ENCODE results near the gene TCF15. TPM values are rescaled to one million over a fixed set of nuclear protein-coding genes. Genes with fewer than 3 reads are reported as not detected.
A peak's percentile ranks its signal among the peaks of the same experiment; 100 is the strongest.

Gene TCF15
- total and polyA plus RNA-seq, 2 of the 13 experiments (the other 11 are each of a cell fraction or from before 2014, with no cell fraction given) = not detected

DNA sequence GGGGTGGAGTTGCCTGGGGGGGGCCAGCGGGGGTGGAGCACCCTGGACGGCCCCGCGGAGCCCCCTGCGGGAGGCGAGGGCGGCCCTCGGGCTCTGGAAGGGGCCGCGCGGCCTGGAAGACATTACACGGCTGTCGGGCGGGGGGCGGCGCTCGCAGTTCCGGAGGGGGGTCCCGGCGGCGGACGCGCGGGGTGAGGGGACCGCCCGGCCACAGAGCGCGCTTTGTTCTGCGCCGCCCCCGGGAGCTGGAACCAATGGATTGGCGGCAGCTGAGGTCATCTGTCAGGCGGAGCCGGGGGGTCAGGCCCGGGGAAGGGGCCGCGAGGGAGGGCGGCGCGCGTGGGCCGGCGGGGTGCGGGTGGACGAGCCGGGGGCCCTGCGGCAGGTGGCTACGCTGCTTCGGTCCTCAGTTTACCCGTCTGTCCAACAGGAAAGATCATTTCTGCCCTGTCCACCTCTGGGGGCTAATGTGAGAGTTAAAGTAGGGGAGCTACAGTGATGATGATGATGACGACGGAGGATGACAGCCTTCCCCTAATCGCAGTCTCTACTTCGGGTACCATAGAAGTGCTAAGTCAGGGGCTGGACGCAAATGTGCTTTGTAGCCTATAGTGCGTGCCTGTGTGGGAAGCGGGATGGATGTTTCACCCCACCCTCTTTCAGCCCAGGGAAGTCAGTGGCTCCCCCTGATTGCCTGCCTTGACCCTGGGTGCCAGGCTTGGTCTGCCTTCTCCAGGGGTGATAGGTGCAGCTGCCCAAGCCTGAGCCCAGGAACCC lies 32.5 kb upstream of the TCF15 start (continued):
- TF ChIP-seq ARID5B (CRISPR knock-in tag; IDR thresholded peaks at IDR 0.05) (peak; percentile 76), AHR (CRISPR knock-in tag; IDR thresholded peaks at IDR 0.05) (no peak), TOE1 (CRISPR knock-in tag; IDR thresholded peaks at IDR 0.05) (no peak), TBP (CRISPR knock-in tag; IDR thresholded peaks at IDR 0.05) (0 out of 2 replicates have a peak, but pooled peaks have one; percentile 30), GATA4 (IDR thresholded peaks at IDR 0.05; ENCODE audit: borderline replicate concordance, low read depth) (no peak), PHB2 (IDR thresholded peaks at IDR 0.05; ENCODE audit: partially characterized antibody) (no peak), ZNF333 (CRISPR knock-in tag; IDR thresholded peaks at IDR 0.05; ENCODE audit: borderline replicate concordance) (0 out of 2 replicates have a peak, but pooled peaks have one; percentile 76), JUNB (CRISPR knock-in tag; IDR thresholded peaks at IDR 0.05; ENCODE audit: borderline replicate concordance) (no peak), ZNF17 (CRISPR knock-in tag; IDR thresholded peaks at IDR 0.05) (no peak), IKZF4 (CRISPR knock-in tag; IDR thresholded peaks at IDR 0.05; ENCODE audit: borderline replicate concordance, low read depth, not compliant biosample characterization) (peak; percentile 33), RAD51 (IDR thresholded peaks at IDR 0.05; ENCODE audit: borderline replicate concordance) (no peak), SP140L (CRISPR knock-in tag; IDR thresholded peaks at IDR 0.05; ENCODE audit: borderline replicate concordance) (no peak)
- TF ChIP-seq, protein P1, sequence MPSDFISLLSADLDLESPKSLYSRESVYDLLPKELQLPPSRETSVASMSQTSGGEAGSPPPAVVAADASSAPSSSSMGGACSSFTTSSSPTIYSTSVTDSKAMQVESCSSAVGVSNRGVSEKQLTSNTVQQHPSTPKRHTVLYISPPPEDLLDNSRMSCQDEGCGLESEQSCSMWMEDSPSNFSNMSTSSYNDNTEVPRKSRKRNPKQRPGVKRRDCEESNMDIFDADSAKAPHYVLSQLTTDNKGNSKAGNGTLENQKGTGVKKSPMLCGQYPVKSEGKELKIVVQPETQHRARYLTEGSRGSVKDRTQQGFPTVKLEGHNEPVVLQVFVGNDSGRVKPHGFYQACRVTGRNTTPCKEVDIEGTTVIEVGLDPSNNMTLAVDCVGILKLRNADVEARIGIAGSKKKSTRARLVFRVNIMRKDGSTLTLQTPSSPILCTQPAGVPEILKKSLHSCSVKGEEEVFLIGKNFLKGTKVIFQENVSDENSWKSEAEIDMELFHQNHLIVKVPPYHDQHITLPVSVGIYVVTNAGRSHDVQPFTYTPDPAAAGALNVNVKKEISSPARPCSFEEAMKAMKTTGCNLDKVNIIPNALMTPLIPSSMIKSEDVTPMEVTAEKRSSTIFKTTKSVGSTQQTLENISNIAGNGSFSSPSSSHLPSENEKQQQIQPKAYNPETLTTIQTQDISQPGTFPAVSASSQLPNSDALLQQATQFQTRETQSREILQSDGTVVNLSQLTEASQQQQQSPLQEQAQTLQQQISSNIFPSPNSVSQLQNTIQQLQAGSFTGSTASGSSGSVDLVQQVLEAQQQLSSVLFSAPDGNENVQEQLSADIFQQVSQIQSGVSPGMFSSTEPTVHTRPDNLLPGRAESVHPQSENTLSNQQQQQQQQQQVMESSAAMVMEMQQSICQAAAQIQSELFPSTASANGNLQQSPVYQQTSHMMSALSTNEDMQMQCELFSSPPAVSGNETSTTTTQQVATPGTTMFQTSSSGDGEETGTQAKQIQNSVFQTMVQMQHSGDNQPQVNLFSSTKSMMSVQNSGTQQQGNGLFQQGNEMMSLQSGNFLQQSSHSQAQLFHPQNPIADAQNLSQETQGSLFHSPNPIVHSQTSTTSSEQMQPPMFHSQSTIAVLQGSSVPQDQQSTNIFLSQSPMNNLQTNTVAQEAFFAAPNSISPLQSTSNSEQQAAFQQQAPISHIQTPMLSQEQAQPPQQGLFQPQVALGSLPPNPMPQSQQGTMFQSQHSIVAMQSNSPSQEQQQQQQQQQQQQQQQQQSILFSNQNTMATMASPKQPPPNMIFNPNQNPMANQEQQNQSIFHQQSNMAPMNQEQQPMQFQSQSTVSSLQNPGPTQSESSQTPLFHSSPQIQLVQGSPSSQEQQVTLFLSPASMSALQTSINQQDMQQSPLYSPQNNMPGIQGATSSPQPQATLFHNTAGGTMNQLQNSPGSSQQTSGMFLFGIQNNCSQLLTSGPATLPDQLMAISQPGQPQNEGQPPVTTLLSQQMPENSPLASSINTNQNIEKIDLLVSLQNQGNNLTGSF (CRISPR knock-in tag; IDR thresholded peaks at IDR 0.05) = no peak
- TF ChIP-seq, protein P2, sequence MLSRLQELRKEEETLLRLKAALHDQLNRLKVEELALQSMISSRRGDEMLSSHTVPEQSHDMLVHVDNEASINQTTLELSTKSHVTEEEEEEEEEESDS (CRISPR knock-in tag; IDR thresholded peaks at IDR 0.05; ENCODE audit: borderline replicate concordance) = no peak
- TF ChIP-seq, protein P3, sequence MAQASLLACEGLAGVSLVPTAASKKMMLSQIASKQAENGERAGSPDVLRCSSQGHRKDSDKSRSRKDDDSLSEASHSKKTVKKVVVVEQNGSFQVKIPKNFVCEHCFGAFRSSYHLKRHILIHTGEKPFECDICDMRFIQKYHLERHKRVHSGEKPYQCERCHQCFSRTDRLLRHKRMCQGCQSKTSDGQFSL (CRISPR knock-in tag; IDR thresholded peaks at IDR 0.05) = peak; percentile 93
- TF ChIP-seq, protein P4, sequence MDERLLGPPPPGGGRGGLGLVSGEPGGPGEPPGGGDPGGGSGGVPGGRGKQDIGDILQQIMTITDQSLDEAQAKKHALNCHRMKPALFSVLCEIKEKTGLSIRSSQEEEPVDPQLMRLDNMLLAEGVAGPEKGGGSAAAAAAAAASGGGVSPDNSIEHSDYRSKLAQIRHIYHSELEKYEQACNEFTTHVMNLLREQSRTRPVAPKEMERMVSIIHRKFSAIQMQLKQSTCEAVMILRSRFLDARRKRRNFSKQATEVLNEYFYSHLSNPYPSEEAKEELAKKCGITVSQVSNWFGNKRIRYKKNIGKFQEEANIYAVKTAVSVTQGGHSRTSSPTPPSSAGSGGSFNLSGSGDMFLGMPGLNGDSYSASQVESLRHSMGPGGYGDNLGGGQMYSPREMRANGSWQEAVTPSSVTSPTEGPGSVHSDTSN (CRISPR knock-in tag; IDR thresholded peaks at IDR 0.05) = no peak
- TF ChIP-seq, protein P5, sequence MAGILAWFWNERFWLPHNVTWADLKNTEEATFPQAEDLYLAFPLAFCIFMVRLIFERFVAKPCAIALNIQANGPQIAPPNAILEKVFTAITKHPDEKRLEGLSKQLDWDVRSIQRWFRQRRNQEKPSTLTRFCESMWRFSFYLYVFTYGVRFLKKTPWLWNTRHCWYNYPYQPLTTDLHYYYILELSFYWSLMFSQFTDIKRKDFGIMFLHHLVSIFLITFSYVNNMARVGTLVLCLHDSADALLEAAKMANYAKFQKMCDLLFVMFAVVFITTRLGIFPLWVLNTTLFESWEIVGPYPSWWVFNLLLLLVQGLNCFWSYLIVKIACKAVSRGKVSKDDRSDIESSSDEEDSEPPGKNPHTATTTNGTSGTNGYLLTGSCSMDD (CRISPR knock-in tag; IDR thresholded peaks at IDR 0.05) = no peak

All from HepG2 (cell line).